NCI-H1930 (cell line): Measurements from ENCODE around the gene CCT6A.
"Not testable (repeated sequence)": the region's sequence is repeated elsewhere in the genome, so short reads cannot be mapped to it uniquely, and the experiment has no call there.

Source experiments
- DNase-seq, 2 experiments: peaks; one replicate each; lab custom pipeline; 2025; lab: John Stamatoyannopoulos, UW

The CCT6A gene, protein sequence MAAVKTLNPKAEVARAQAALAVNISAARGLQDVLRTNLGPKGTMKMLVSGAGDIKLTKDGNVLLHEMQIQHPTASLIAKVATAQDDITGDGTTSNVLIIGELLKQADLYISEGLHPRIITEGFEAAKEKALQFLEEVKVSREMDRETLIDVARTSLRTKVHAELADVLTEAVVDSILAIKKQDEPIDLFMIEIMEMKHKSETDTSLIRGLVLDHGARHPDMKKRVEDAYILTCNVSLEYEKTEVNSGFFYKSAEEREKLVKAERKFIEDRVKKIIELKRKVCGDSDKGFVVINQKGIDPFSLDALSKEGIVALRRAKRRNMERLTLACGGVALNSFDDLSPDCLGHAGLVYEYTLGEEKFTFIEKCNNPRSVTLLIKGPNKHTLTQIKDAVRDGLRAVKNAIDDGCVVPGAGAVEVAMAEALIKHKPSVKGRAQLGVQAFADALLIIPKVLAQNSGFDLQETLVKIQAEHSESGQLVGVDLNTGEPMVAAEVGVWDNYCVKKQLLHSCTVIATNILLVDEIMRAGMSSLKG

DNA sequence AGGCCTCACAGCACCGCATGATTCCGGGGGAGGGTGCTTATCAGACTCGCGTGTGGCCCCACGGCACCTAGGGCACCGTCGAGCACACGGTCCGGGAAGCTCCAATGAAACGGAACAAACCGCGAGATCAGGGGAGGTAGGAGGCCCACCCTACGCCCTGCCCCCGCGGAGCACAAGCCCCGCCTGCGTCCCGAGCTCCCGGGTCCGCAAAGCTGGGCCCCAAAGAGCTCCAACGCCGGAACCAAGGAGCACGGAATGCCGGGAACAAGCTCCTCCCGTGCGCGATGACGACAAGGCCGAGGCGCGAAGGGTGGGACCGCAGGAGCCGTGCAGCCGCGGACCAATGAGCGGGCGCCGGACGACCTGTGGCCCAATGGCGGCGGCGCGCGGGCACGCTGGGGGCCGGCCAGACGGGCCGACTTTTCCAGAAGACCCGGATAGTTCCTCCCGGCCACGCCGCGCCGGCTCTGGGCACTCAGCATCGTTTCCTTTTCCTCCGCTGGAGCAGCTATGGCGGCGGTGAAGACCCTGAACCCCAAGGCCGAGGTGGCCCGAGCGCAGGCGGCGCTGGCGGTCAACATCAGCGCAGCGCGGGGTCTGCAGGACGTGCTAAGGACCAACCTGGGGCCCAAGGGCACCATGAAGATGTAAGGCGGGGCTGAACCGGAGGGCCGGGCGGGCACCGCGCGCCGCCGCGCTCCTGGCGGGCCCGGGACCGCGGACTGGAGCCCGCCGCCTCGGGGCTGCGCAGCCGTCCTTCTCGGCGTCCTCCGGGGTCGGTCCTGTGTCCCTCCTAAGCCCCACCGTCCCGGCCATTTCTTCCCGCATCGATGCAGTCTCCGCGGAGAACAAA lies at the start of gene CCT6A, which contains the start of gene PSPH:
TSS of gene CCT6A (plus strand) at position 427 of the 853 bp plus-strand sequence. CDS start at position 511, 84 bp downstream.
TSS of gene PSPH (minus strand) at position 106 of the 853 bp plus-strand sequence. CDS start 30,232 bp downstream, outside the sequence.
- peak; percentile 98 to 99 for DNase-seq

DNA sequence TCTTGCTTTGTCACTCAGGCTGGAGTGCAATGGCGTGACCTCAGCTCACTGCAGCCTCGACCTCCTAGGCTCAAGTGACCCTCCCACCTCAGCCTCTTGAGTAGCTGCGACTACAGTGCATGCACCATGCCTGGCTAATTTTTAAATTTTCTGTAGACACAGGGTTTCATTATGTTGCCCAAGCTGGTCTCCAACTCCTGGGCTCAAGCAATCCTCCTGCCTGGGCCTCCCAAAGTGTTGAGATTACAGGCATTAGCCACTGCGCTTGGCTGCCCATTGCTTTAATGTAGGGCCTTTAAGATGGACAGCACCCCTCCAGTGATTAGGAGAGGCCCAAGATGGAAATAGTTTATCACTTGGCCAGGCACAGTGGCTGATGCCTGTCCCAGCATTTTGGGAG lies 47.8 kb upstream of the CCT6A start:
- no peak for DNase-seq

DNA sequence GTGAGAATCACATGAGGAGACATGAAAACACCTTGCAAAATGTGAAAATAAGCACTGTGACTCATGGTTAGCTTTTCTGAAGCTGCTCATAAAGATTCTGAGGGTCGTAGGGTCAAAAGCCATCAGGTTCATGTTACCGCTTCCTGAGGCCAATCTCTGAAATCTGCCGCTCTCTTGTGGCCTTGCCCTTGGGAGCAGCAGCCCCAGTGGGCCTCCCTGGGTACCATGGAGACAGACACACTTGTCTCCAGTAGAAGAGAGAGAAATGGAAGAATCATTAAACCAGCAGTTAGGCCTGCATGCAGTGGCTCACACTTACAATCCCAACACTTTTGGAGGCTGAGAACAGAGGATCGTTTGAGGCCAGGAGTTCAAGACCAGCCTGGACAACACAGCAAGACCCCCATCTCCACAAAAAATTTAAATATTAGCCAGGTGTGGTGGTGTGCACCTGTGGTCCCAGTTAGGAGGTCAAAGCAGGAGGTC lies 44.4 kb upstream of the CCT6A start:
- no peak for DNase-seq

- DNase-seq: no peak
Measured at GRCh38 chr7:56007891-56008290, 43.7 kb upstream of the CCT6A start.

- no peak for DNase-seq
Measured at GRCh38 chr7:56009695-56010094, 41.9 kb upstream of the CCT6A start.

GRCh38 chr7:56017015-56017414 lies 34.5 kb upstream of the CCT6A start:
- not testable (repeated sequence) for DNase-seq

- no peak for DNase-seq
Measured at GRCh38 chr7:56019501-56019900, 32.1 kb upstream of the CCT6A start.

- no peak for DNase-seq
Measured at GRCh38 chr7:56023500-56023899, 28.1 kb upstream of the CCT6A start.

DNA sequence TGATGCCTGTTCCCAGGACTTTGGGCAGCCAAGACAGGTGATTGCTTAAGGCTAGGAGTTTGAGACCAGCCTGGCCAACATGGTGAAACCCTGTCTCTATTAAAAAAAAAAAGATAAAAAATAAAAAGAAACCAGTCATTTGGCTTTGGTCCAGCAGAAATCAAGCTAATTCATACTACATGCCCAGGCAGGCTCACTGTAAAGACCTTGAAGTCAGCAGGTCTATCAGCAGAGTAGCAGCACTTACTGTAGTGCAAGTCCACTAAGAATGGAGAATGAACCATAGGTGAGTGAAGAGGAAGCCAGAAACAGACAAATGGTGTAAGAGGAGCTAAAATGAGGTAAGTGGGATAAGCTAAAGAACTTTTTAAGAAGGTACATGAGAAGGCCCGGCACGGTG lies 25.0 kb upstream of the CCT6A start:
- DNase-seq: no peak

DNA sequence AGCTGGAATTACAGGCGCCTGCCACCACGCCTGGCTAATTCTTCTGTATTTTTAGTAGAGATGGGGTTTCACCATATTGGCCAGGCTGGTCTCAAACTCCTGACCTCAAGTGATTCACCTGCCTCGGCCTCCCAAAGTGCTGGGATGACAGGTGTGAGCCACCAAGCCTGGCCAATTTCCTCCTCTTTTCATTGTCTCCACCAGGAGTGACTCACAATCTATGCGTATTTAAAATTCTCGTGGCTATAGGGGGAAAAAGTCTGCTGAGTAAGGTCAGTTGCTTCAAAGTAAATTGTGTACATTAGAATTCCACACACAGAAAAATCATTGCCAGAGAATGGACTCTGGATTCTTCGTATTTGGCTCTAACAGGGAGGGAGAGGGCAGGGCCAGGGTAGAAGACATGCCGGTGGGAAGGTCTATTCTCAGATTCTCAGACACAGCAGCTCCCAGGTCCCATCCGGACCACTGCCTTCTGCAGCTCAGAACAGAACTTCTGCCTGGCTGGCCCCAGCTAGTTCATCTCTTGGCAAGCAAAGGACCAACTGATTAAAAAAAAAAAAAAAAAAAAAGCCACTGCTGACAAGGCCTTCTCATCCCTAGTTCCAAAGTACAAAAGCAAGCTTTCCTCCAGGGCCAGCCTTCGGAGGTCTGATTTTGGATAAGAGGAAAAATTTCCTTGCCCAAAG lies 22.5 kb upstream of the CCT6A start:
- no peak for DNase-seq

DNA sequence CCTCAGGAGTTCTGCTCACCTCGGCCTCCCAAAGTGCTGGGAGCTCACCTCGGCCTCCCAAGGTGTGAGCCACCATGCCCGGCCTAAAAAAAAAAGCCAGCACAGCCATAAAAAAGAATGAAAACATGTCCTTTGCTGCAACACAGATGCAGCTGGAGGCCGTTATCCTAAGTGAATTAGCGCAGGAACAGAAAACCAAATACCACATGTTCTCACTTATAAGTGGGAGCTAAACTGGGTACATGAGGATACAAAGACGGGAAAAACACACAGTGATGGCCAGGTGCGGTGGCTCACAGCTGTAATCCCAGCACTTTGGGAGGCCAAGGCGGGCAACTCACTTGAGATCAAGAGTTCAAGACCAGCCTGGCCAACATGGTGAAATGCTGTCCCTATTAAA lies 21.2 kb upstream of the CCT6A start:
- no peak for DNase-seq

DNA sequence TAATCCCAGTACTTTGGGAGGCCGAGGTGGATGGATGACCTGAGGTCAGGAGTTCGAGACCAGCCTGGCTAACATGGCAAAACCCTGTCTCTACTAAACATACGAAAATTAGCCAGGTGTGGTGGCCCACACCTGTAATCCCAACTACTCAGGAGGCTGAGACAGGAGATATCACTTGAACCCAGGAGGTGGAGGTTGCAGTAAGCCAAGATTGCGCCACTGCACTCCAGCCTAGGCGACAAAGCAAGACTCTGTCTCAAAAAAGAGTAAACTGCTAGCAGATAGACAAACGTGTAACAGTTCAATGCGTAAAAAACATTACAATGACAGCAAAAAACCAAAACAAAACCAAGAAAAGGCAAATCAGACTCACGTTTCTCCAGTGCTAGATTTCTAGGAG lies 20.0 kb upstream of the CCT6A start:
- DNase-seq: not testable (repeated sequence)

DNA sequence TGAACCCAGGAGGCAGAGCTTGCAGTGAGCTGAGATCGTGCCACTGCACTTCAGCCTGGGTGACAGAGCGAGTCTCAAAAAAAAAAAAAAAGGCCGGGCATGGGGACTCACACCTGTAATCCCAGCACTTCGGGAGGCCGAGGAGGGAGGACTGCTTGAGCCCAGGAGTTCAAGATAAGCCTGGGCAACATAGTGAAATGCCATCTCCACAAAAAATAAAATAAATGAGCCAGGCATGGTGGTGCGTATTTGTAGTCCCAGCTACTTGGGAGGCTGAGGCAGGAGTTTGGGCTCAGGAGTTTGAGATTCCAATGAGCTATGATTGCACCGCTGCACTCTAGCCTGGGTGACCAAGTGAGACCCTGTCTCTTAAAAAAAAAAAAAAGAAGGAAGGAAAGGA lies 19.0 kb upstream of the CCT6A start:
- DNase-seq: not testable (repeated sequence)

DNA sequence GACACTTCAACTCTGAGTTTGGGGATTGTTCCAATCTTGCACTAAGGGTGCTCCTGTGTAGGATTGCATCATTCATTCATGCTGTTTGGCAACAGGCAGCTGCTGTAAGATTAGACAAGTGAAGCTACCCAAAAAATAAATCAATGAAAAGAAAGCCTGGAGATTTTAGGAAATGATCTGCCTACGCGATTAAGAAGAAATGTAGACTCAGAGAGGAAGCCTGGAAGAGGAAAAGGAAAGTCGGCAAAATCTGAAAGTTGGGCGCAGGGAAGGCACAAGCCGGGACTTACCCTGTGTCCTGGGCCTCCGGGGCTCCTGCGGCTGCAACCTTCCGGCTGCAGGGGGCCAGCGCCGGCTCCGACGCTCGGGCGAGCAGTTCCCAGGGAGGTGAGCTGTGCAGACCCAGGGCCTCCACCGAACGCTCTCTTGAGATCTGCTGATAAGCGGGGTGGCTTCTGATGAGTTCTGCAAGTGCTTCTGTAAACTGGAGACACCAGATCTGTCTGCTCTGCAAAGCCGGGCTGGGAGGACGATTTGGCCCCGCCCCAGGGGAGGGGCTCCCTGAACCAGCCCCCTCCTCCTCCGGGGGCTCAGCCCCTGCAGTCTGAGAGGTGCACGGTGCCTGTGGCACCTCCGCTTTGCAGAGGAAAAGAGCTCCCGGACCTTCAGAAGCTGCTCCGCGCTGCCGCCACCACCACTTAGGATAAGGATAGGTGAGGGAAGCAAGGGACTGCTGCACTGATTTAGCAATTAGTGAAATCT lies 17.7 kb upstream of the CCT6A start:
- peak; percentile 67 to 77 for DNase-seq

GRCh38 chr7:56040730-56041129 lies 10.8 kb upstream of the CCT6A start:
- no peak for DNase-seq

DNA sequence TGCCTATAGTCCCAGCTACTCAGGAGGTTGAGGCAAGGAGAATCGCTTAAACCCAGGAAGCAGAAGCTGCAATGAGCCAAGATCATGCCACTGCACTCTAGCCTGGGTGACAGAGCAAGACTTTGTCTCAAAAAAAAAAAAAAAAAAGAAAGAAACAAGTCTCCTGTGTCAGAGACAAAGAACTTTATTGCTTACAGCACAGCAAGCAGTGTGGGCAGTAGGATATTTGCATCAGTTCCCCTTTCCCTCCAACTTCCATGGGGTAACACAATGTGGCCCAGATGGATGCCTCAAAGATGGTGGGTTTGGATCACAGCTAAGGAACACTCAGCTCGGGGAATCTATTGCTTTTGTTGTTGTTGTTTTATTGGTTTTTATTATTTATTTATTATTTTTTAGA lies 5.8 kb upstream of the CCT6A start:
- not testable (repeated sequence) for DNase-seq

DNA sequence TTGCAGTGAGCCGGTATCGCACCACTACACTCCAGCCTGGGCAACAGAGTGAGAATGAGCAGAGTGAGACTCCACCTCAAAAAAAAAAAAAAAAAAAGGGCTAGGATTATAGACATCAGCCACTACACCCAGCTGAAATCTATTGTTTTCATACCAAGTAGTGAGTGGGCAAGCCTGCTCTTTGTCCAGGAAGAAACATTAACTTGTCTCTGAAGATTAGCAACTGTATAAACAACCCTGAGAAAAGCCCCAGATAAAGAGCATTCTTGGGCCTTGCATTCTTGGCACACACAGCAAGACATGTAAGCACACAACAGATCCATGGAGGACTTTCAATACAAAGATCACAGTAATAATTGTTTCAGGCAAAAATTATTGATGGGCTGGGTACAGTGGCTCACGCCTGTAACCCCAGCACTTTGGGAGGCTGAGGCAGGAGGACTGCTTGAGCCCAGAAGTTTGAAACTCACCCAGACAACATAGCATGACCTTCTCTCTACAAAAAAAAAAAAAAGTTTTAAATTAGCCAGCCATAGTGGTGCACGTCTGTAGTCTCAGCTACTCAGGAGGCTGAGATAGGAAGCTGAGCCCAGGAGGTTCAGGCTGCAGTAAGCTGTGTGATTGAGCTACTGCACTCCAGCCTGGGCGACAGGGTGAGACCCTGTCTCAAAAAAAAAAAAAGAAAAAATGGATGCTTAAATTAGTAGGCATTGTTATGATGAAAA lies 4.7 kb upstream of the CCT6A start:
- no peak for DNase-seq

- DNase-seq: not testable (repeated sequence)
Measured at GRCh38 chr7:56047446-56048116, 4.0 kb upstream of the CCT6A start.

- no peak for DNase-seq
Measured at GRCh38 chr7:56048245-56048644, 3.3 kb upstream of the CCT6A start.

- DNase-seq: not testable (repeated sequence)
Measured at GRCh38 chr7:56048763-56049162, 2.8 kb upstream of the CCT6A start.
